Measurements from ENCODE around the gene ZACN.

DNA sequence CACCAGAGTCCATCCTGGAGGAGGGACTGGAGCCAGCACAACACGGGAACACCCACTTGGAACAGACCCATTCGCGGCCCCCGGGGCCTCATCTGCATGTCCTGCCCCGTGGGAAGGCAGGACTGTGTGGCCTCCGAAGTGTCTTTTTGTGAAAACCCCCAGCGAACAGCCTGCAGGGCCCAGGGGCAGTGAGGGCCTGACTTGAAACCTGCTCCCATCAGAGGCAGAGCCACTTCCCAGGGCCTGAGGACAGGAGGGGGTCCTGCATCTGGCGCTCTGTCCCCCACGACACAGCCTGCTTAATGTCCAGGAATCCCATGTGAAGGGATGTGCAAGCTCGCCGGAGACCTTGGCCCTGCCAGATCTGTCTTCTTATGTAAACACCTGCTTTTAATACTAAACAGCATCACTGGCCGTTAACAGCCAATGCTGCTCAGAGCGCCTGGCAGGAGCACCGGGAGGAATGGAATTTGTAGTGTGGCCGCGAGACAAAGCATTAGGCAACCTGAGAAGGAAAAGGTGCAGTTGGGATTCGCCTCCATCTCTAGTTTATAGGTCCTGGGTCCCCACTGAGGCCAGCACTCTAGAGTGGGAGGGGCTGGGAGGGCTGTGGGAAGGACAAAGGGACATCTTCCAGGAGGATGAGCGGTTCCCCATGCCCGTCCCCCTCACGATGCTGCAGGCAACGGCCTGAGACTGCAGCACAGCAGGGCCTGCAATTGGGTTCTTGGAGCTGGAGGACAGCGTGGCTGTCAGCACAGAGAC is 42.3 kb upstream of the ZACN start:
- TF ChIP-seq, protein P1, sequence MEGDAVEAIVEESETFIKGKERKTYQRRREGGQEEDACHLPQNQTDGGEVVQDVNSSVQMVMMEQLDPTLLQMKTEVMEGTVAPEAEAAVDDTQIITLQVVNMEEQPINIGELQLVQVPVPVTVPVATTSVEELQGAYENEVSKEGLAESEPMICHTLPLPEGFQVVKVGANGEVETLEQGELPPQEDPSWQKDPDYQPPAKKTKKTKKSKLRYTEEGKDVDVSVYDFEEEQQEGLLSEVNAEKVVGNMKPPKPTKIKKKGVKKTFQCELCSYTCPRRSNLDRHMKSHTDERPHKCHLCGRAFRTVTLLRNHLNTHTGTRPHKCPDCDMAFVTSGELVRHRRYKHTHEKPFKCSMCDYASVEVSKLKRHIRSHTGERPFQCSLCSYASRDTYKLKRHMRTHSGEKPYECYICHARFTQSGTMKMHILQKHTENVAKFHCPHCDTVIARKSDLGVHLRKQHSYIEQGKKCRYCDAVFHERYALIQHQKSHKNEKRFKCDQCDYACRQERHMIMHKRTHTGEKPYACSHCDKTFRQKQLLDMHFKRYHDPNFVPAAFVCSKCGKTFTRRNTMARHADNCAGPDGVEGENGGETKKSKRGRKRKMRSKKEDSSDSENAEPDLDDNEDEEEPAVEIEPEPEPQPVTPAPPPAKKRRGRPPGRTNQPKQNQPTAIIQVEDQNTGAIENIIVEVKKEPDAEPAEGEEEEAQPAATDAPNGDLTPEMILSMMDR (IDR thresholded peaks at IDR 0.05) = no peak
- TF ChIP-seq POLR2A (IDR thresholded peaks at IDR 0.05) = no peak
- TF ChIP-seq POLR2AphosphoS5 (IDR thresholded peaks at IDR 0.05; ENCODE audit: insufficient read depth in 1 of 2, low read depth in 1 of 2) = no peak

Data from vagina (tissue), 2 donors.